ENCODE measurements around the gene NOS1. TPM values are rescaled to one million over a fixed set of nuclear protein-coding genes. Genes with fewer than 3 reads are reported as not detected.
"Not testable (repeated sequence)": the region's sequence is repeated elsewhere in the genome, so short reads cannot be mapped to it uniquely, and the experiment has no call there.

NOS1 gene
- under 1 TPM; 0.78 to 0.82 (median 0.82) TPM for polyA plus RNA-seq (ENCODE audit: insufficient read length in 4 of 4)

DNA sequence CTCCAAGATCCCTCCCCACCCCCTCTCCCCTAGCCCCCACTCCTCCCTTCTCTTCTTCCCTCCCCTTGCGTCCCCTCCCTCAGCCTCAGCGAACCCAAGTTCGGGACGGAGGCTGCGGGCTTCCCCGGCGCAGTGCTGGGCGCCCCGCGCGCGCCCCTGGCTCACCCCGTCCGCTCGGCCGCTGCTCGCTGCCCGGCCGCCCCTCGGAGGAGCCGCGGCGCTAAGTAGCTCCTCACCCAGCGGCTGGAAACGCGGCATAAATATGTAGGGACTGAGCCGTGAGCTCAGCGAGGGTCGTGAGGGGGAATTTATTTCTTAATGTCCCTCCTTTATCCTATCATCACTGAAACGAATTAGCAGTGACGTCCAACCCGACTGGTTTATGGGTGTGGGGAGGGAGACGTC lies at the start of gene NOS1:
Gene NOS1, minus strand, starts transcription at position 280 of the 405 bp plus-strand sequence. CDS start 30,557 bp downstream, outside the sequence.
- DNase-seq (ENCODE audit: low read depth in 4 of 4, low spot score in 2 of 4), result no peak

DNA sequence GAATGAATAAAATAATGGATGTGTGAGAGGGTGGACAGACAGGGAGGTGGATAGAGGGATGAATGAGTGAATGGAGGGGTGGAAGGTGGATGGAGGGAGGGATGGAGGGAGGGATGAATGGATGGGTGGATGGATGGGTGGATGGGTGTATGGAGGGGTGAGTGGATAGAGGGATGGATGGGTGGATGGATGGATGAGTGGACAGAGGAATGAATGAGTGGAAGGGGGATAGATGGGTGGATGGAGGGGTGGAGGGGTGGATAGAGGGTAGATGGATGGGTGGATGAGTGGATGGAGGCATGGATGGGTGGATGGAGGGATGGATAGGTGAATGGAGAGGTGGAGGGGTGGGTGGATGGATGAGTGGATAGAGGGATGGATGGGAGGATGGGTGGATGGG lies 47.9 kb upstream of the NOS1 start:
- no peak for DNase-seq (ENCODE audit: low read depth in 4 of 4, low spot score in 2 of 4)

DNA sequence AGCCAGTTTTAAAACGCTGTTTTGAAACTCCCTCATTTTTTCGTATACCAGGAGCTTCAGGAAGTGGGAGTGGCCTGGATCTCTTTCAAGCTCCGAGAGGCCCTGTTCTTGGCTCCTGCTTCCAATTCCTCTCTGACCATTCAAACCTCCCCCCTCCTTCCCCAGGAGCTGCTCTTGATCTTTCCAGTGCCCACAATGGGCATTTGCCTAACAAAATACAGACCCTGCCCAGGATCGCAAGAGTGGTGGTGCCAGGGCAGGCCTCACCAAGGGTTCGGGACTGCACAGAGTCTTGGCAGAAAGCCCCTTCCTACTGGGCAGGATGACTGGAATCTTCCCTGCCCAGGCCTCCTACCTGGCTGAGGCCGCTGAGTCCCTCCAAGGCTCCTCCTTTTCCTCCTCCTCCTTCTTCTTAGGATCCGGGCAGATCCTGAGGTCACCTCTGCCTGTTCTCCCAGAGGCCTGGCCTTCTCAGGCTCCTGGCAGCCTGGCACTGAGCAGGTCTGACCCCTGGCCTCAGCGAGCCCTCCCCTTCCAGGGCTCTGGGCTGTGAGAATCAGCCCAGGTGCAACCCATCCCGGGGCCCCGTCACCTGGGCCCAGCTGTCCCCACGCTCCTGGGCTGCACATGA lies 46.9 kb upstream of the NOS1 start:
- DNase-seq (ENCODE audit: low read depth in 4 of 4, low spot score in 2 of 4), result peak in 3 of 4 donors; percentile 15 to 62 (median 42)

DNA sequence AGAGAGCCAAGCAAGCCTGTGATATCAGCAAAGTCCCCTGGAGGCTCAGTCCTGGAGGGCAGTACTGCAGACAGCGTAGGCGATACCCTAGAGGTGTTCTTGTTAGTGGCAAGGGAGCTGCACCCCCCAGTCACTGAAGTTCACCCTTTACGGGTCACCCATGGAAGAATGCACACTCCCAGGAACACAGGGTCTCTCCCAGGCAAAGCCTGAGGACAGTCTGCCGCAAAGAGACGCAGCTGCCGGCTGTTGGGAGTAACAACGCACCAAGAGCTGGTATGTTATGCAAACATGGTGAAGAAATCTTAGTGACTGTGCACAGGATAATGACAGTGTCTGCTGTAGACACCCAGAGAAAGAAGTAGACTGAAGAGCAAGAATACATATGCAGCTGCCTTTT lies 43.5 kb upstream of the NOS1 start:
- no peak for DNase-seq (ENCODE audit: low read depth in 4 of 4, low spot score in 2 of 4)

DNA sequence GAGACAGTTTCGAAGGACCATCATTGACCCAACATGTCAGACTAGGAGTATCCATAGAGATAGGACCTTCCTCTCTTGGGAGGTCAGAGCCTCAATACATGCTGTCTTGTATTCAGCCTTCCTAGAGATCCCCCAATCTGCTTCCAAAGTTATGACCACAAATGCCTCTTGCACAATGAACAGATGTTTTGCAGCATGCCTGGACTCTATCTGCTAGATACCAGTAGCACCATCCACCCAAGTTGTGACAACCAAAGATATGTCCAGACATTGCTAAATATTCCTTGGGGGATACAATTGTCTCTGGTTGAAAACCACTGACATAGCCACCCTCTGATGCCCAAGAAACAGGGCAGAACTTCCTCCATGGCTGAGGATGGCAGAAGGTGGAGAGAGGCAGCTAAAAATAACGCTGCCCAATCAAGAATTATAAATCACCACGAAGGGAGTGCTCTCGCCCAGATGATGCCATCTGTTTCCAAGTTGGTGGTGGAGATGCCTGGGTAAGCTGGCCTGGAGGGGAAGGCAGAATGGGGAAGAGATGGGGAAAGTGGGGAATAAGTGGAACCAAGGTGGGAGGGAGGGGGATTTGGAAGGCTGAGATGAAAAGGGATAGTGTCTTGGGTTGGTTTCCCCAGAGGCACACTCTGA lies 42.9 kb upstream of the NOS1 start:
- no peak for DNase-seq (ENCODE audit: low read depth in 4 of 4, low spot score in 2 of 4)

DNA sequence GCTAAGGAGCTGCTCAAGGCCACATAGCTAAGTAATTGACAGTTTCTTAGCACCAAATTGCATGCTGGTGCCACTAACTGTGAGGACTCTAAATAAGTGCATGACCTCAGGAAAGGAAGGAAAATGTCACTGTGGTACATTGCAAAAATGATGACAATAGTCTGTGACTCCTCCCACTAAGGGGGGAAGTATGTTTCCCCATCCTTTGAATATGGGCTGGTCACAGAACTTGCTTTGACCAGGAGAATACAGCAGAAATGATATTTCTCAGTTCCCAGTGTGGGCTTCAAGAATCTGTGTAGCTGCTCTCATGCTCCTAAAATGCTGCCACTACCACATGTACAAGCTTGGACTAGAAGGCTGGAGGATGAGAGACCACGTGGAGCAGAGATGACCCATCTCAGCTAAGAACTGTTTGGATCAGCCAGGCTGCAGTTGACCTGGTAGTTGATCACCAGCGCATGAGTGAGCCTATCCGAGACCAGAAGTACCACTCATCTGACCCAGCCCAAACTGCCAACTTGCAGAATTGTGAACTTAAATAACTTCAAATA lies 42.2 kb upstream of the NOS1 start:
- no peak for DNase-seq (ENCODE audit: low read depth in 4 of 4, low spot score in 2 of 4)

DNA sequence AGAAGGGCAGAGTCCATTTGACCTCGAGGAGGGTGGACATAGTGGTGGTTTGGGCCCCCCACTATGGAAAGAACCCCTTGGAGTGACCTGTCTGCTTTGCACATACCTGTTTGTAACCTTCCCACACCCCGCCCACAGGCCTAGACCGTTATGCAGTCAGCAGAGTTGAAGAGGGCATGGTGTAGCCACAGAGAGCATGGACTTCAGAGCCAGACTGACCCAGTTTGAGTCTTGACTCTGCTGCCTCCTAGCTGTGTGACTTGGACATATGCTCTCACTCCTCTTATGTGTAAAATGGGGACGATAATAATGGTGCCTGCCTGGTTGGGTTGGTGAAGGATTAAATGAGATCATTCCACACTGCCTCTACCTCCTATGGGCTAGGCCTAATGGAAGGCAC lies 40.9 kb upstream of the NOS1 start:
- no peak for DNase-seq (ENCODE audit: low read depth in 4 of 4, low spot score in 2 of 4)

DNA sequence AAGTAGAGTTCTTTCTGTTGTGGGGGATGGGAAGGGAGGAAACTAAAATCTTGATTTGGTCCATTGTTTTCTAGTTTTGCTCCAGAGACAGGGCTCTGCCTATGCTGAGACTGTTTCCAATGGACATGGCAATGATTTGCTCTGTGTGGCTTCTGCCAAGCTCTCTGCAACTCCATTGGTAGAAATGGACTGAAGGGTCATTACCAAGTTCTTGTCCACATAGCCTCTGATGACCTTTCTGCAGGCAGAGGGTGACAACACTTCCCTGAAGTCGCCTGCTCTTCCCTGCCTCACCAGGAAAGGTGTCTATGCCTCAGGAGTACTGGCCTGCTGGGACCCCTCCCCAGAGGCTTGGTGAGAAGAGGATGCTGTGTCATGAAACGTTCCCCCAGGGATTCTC lies 39.5 kb upstream of the NOS1 start:
- DNase-seq (ENCODE audit: low read depth in 4 of 4, low spot score in 2 of 4), result no peak

DNA sequence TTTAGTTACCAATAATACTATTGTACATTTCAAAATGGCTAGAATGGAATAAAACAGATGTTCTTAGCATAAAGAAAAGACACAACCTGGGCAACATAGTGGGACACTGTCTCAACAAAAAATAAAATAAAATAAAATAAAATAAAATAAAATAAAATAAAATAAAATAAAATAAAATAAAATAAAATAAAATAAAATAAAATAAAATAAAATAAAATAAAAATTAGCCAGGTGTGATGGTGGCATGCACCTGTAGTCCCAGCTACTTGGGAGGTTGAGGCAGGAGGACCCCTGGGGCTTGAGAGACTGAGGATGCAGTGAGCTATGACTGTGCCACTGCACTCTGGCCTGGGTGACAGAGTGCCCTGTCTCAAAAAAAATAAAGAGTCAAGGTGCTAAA lies 37.1 kb upstream of the NOS1 start:
- not testable (repeated sequence) for DNase-seq (ENCODE audit: low read depth in 4 of 4, low spot score in 2 of 4)

DNA sequence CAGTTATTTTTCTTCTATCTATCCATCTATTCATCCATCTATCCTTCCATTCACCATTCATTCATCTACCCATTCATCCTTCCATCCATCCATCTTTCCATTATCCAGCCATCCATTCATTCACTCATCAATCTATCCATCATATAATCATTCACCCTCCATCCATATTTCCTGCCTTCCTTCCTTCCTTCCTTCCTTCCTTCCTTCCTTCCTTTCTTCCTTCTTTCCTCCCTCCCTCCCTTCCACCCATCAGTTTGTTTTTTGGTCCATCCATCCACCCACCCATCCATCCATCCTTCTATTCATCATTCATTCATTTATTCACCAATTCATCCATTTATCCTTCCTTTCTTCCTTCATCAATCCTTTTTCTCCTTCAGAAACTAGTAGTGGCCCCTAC lies 34.3 kb upstream of the NOS1 start:
- no peak for DNase-seq (ENCODE audit: low read depth in 4 of 4, low spot score in 2 of 4)

DNA sequence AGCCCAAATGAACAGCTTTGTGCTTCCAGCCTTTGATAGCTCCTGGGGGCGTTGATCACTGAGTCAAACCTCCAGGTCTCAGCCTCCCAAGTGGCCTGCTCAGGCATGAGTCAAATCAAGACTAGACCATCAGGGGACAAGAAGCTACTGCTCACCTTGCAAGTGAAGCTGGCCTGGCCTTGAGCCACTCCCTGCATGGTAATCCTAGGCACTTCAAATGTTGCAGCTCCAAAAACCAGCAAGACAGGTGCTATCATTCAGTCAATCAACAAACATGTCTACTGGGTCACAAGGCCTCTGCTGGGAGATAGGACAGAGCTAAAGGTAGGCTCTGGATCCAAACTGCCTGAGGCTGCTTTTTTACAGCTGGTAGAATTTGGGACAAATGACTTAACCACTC lies 33.1 kb upstream of the NOS1 start:
- DNase-seq (ENCODE audit: low read depth in 4 of 4, low spot score in 2 of 4), result no peak

DNA sequence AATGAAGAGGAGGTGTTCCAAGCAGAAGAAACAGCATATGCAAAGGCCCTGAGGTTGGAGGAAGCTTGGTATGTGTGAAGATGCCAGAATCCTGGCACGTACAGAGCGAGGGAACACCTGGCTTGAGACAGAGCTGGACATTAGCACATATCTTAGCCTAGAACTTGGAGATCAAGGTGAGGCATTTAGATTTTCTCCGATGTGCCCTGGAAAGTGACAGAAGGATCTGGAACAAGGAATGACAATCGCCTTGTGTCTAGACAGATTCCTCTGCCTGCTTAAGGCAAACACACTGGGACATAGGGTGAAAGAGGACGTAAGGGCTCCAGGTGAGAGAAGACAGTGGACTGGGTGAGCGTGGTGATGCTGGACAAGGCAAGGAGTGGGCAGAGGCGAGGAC lies 32.2 kb upstream of the NOS1 start:
- no peak for DNase-seq (ENCODE audit: low read depth in 4 of 4, low spot score in 2 of 4)

DNA sequence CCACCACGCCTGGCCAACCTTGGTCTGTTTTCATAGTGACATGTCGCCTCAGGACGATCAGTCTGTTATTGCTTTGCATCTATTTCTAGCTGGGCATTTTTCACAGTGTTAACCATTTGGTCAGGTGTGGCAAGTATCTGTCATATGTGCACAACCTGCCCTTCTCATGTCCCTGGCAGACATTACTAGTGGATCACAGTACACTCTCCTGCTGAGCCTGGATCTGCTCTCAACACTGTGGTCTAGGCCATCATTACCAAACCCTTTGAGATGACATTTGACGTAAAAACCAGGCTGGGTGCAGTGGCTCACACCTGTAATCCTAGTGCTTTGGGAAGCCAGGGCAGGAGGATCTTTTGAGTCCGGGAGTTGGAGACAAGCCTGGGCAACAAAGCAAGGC lies 29.4 kb upstream of the NOS1 start:
- DNase-seq (ENCODE audit: low read depth in 4 of 4, low spot score in 2 of 4), result no peak

DNA sequence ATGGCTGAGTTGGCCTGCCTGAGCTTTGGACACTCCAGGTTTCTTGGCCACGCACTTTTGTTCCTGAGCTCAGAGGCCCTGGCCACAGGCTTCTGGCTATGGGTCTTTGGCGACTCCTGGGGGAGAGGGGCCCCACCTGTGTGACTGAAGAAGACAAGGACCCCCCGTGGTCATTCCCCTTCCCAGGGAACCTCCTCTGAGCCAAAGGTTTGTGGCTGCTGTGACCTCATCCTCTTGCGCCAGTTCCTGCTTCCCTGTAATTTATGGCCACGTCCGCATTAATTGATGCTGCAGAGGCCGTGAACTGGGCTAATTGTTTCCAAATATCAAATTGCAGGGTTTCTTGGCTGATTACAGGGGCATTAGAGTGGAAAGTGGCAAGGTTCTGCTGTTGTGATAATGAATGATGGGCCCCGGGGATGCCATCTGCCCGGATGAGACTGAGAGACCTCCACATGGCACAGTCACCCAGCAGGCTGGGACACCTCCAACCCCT lies 27.6 kb upstream of the NOS1 start:
- DNase-seq (ENCODE audit: low read depth in 4 of 4, low spot score in 2 of 4), result peak in 1 of 4 donors; percentile 13

DNA sequence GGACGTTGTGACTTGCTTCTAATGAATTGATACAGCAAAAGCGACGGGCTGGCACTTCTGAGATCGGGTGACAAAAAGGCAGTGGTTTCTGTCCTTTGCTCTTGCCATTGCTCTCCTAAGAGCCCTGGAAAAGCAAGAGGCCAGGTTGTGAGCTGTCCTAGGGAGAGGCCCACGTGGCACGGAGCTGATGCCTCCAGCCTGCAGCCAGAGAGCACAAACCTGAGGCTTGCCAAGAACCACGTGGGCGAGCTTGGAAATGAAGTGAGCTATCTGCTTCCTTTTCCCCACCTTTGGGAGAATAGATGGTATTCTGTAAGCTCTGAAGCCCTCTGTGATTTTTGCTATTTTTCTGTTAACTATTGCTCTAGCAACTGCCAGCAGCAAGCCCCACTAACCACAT lies 26.4 kb upstream of the NOS1 start:
- DNase-seq (ENCODE audit: low read depth in 4 of 4, low spot score in 2 of 4), result no peak

DNA sequence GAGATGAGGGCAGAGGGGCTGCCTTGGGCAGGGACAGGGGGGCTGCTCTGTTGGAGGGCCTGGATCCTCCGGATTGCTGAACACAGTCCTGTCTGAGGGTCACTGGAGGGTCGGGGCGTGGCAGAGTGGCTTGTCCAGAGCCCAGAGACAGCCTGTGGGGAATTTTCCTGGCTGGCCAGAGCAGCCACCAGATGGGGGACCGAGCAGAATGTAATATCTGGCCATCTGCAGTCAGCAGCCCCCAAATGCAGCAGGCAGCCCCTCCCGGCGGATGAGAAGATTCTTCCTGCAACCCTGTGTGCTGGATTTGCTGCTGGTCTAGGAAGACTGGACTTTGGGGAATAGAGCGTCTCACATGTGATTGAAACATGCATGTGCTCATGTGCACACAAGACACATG lies 23.3 kb upstream of the NOS1 start:
- DNase-seq (ENCODE audit: low read depth in 4 of 4, low spot score in 2 of 4), result no peak

DNA sequence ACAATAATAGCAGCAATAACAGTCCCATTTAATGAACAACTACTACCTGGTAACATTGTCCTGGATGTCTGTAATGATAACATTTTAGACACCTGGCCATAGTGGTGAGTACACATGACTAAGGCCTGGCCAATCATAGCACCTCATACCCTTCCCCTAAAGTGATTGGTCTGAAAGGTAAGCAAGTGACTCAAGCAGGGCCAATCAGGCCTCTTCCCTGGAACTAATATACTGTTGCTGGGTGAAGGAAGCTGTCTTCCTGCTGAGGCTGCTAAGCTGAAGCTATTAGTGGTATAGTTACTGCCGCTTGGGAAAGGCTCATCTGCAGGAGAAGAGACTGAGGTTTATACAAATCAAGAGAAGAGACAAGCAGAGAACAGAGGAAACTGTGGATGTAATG lies 18.7 kb upstream of the NOS1 start:
- no peak for DNase-seq (ENCODE audit: low read depth in 4 of 4, low spot score in 2 of 4)

DNA sequence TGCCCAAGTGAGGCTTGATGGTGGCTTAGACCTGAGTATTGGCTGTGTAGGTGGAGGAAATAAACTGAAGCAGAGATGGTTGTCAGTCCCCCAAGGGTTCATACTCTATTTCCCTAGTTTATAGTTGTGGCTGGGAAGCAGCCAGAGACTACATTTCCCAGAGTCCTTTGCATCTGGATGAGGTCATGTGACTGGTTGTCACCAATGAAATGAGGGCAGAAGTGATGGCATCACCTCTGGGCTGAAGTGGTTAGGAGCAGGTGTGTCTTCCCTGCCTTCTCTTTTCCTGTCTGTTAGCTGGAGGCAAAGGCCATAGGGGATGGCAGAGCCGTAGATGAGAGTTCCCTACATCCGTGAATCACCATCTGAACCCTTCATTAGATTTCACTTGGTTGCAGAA lies 16.3 kb upstream of the NOS1 start:
- no peak for DNase-seq (ENCODE audit: low read depth in 4 of 4, low spot score in 2 of 4)

DNA sequence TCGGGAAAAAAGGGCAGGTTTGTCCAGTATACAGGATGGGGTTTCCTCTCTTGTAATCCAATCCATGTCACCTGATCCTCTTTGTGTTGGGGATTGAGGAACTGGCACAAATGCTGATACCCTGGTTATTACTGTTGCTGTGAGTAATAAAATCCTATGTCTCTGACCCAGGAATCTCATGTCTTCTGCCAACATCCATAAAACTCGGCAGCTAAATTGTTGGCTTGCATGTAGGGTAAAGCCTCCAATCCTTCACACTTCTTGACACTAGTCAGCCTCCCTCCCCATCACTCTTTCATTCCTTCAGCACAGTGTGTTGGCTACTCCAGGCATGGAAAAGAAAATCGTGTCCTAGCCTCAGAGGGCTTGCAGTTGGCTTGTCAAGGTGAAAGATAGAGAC lies 9.2 kb upstream of the NOS1 start:
- no peak for DNase-seq (ENCODE audit: low read depth in 4 of 4, low spot score in 2 of 4)

DNA sequence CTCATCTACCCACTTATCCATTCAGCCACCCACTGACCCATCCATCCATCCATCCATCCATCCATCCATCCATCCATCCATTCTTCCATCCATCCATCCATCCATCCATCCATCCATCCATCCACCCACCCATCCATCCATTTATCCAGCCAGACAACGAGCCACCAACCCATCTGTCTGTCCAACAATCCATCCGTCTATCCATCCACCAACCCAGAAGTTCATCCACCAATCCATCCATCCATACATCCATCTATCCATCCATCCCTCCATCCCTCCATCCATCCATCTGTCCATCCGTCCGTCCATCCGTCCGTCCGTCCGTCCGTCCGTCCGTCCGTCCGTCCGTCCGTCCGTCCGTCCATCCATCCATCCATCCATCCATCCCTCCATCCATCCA lies 8.6 kb upstream of the NOS1 start:
- not testable (repeated sequence) for DNase-seq (ENCODE audit: low read depth in 4 of 4, low spot score in 2 of 4)

DNA sequence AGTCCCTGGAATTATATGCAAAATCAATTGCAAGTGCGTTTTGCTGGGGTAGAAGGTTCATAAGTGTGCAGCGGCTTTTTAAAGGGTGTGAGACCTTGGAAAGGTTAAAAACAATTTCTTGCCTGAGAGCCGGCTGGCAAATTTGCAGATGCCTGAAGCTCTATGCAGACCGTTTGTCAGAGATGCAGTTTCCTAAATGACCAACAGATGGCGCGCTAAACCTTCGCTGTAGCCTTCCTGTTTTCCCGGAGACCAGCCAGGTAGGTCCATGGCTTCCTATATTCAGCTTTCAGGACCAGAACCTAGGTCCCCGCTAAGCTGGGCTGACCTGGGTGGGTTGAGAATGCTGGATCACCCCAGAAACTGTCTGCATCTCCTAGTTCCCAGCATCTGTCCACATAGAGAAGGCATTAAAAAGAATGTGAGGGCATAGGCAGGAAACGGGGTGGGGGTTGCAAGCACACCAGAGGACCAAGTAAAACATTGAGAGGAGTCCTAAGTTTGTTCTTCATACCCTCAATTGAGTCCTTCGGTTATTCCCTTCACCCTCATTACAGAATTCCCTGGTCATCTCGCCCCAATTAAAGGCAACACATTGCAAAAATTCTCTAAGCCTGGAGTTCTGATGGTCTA lies 5.7 kb upstream of the NOS1 start:
- DNase-seq (ENCODE audit: low read depth in 4 of 4, low spot score in 2 of 4), result peak; percentile 51 to 79 (median 64)
